Activated CD8-positive, alpha-beta T cell treated with anti-CD3 and anti-CD28 coated beads for 36 hours (primary cell): Measurements from ENCODE around the gene GRIN1. TPM values are rescaled to one million over a fixed set of nuclear protein-coding genes. Genes with fewer than 3 reads are reported as not detected.

ENCODE experiments used
- ATAC-seq: fragments of 200-7000 bp; cut with Tn5 transposase; one replicate; pipeline ENCODE4 v1.10.0; 2021; ENCODE audit warnings: mild to moderate bottlenecking, moderate library complexity
- CTCF ChIA-PET: fragments of 350-600 bp; sonication (Branson Sonifier 250); formaldehyde crosslinking; loops from one replicate; lab custom pipeline; 2021; ENCODE audit warnings: antibody characterized with exemption; lab: Charles Lee
- POLR2A ChIA-PET: fragments of 350-600 bp; sonication (Branson Sonifier 250); formaldehyde crosslinking; loops from one replicate; lab custom pipeline; 2021; ENCODE audit warnings: antibody characterized with exemption; lab: Charles Lee
- DNase-seq: peaks from one replicate; pipeline ENCODE4 v3.0.0-alpha.2; 2020
- H3K27ac Mint-ChIP-seq: one replicate; pipeline ENCODE4 v1.8.0; 2021; ENCODE audit warnings: mild to moderate bottlenecking, mixed read lengths
- H3K27me3 Mint-ChIP-seq: one replicate; pipeline ENCODE4 v1.8.0; 2021; ENCODE audit warnings: mixed read lengths
- H3K36me3 Mint-ChIP-seq: one replicate; pipeline ENCODE4 v1.8.0; 2021; ENCODE audit warnings: low read depth, mixed read lengths
- H3K4me1 Mint-ChIP-seq: one replicate; pipeline ENCODE4 v1.8.0; 2021; ENCODE audit warnings: low read depth, mixed read lengths
- H3K4me3 Mint-ChIP-seq: one replicate; pipeline ENCODE4 v1.8.0; 2021; ENCODE audit warnings: mild to moderate bottlenecking, moderate library complexity, mixed read lengths
- H3K9me3 Mint-ChIP-seq: one replicate; pipeline ENCODE4 v1.8.0; 2021; ENCODE audit warnings: mixed read lengths
- CTCF ChIP-seq: fragments of 200-600 bp; IDR thresholded peaks from one replicate; pipeline ENCODE4 v1.8.0; 2022; ENCODE audit warnings: antibody characterized with exemption, mild to moderate bottlenecking
- intact Hi-C: fragments of 100-400 bp; cut with micrococcal nuclease; formaldehyde crosslinking; loops from one replicate; pipeline ENCODE4 v1.10.0; 2022
- total RNA-seq, 2 experiments: library from RNA; stranded (reverse); gene quantifications; one replicate each; pipeline ENCODE4 v1.2.3, GENCODE V29; 2021

The GRIN1 gene
- total RNA-seq, 2 experiments from 2014 or later = not detected

DNA sequence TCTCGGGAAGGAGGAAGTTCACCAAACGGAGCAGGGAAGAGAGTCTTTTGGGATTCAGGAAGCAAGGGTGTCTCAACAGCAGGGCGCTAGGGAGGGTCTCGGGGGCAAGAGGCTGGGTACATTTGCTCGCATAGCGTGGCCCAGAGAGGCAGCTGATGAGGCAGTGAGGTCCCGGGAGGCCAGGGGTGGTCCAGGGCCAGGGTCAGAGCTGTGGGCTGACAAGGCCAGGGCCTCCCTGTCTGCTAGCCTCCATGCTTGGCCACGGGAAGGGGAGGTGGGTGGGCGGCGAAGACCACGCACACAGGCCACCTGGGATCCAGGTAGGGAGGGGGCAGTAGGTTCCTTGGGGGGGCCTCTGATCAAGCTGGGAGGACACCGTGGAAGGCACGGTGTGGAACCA lies 72.6 kb downstream of the GRIN1 start:
- POLR2A ChIA-PET = interaction anchor here (0.9 to 2.7 kb wide), 3 partner anchors 8 to 30 kb away, joined by 3 to 9 read pairs (median 6); partner anchors contain the start of gene TUBB4B
- Mint-ChIP-seq H3K4me1 (peaks cover 13% of the 10 kb centered on the region), H3K27ac (no peak overlapping the region), H3K9me3 (no peaks in the 10 kb centered on the region), H3K4me3 (no peak overlapping the region), H3K36me3 (peaks cover 20% of the 10 kb centered on the region), H3K27me3 (no peaks in the 10 kb centered on the region)
- CTCF ChIA-PET = no interaction called here
- ATAC-seq = no peak
- no peak for TF ChIP-seq CTCF
- no peak for DNase-seq
- intact Hi-C loops = no loop called here

GRCh38 chr9:137212520-137212919 lies 73.6 kb downstream of the GRIN1 start:
- H3K36me3 Mint-ChIP-seq = peaks cover 10% of the 10 kb centered on the region
- CTCF ChIA-PET = no interaction called here
- H3K27me3 Mint-ChIP-seq = no peaks in the 10 kb centered on the region
- POLR2A ChIA-PET = interaction anchor here (0.9 to 1.7 kb wide), 2 partner anchors 10 to 29 kb away, joined by 3 to 6 read pairs; partner anchors contain the start of gene TUBB4B
- no peak overlapping the region for H3K4me3 Mint-ChIP-seq
- peaks cover 3% of the 10 kb centered on the region for H3K4me1 Mint-ChIP-seq
- intact Hi-C loops = no loop called here
- H3K27ac Mint-ChIP-seq = no peak overlapping the region
- no peak for TF ChIP-seq CTCF
- H3K9me3 Mint-ChIP-seq = no peaks in the 10 kb centered on the region
- DNase-seq (no peak), ATAC-seq (no peak)

- H3K4me3 Mint-ChIP-seq = no peak overlapping the region
- ChIA-PET POLR2A (interaction anchor here (1.7 kb wide), 1 partner anchor 11 kb away, joined by 6 read pairs; no protein-coding TSS in a partner anchor), CTCF (interaction anchor here (1.0 to 1.4 kb wide), 2 partner anchors 9 to 107 kb away, joined by 3 read pairs; no protein-coding TSS in a partner anchor)
- no peak overlapping the region for H3K27ac Mint-ChIP-seq
- intact Hi-C loops = no loop called here
- TF ChIP-seq CTCF = no peak
- H3K36me3 Mint-ChIP-seq = peaks cover 9% of the 10 kb centered on the region
- ATAC-seq = no peak
- no peaks in the 10 kb centered on the region for H3K27me3 Mint-ChIP-seq
- H3K4me1 Mint-ChIP-seq = peaks cover under 1% of the 10 kb centered on the region
- DNase-seq = no peak
- no peaks in the 10 kb centered on the region for H3K9me3 Mint-ChIP-seq
Observed at GRCh38 chr9:137213160-137214060, 74.5 kb downstream of the GRIN1 start.

DNA sequence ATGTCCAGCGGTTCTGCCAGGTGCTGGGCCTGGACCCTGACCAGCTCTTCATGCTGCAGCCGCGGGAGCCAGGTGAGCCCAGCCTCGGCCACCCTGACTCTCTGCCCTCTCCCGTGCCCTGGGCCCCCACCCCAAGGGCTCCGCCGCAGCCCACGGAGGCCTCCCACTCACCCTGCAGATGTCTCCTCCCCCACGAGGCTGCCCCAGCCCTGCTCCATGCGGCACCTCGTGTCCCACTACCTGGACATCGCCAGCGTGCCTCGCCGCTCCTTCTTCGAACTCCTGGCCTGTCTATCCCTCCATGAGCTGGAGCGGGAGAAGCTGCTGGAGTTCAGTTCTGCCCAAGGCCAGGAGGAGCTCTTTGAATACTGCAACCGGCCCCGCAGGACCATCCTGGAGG lies 75.7 kb downstream of the GRIN1 start:
- no peak for TF ChIP-seq CTCF
- DNase-seq = no peak
- Mint-ChIP-seq H3K27me3 (no peaks in the 10 kb centered on the region), H3K4me1 (no peaks in the 10 kb centered on the region), H3K9me3 (no peaks in the 10 kb centered on the region), H3K36me3 (peaks cover 2% of the 10 kb centered on the region), H3K27ac (no peak overlapping the region), H3K4me3 (no peak overlapping the region)
- intact Hi-C loops = no loop called here
- ChIA-PET POLR2A (interaction anchor here (1.0 to 7.1 kb wide), 3 partner anchors 9 to 85 kb away, joined by 4 to 44 read pairs (median 6); partner anchors contain the start of genes NDOR1 and TMEM203), CTCF (interaction anchor here (0.9 to 1.4 kb wide), 3 partner anchors 8 to 108 kb away, joined by 3 read pairs; no protein-coding TSS in a partner anchor)
- no peak for ATAC-seq
